GM23338 (cell line): Measurements from ENCODE around the gene PHKB. TPM values are rescaled to one million over a fixed set of nuclear protein-coding genes. Genes with fewer than 3 reads are reported as not detected.

Experiments
- ATAC-seq: fragments of 200-7000 bp; cut with Tn5 transposase; 3 replicates; pipeline ENCODE4 v1.9.1; 2020
- DNase-seq: peaks from one replicate; pipeline ENCODE4 v3.0.0-alpha.2; 2015; ENCODE audit warnings: low spot score
- H2AFZ ChIP-seq: fragments of 200-600 bp; sonication (generic); 2 replicates; pipeline ENCODE4 v1.8.0; 2016; ENCODE audit warnings: antibody characterized with exemption, mild to moderate bottlenecking, moderate library complexity
- H3F3A ChIP-seq: fragments of 200-600 bp; sonication (generic); replicated peaks from 2 replicates; pipeline ENCODE4 v1.8.0; 2017; ENCODE audit warnings: antibody characterized with exemption, mixed run types, low read depth
- H3K27ac ChIP-seq: fragments of 200-600 bp; sonication (generic); 2 replicates; pipeline ENCODE4 v1.6.1; 2016; ENCODE audit warnings: low read depth
- H3K27me3 ChIP-seq: fragments of 200-600 bp; sonication (generic); 2 replicates; pipeline ENCODE4 v1.8.0; 2016; ENCODE audit warnings: mild to moderate bottlenecking, mixed run types, moderate library complexity; ENCODE audit not compliant: insufficient read depth
- H3K36me3 ChIP-seq: fragments of 200-600 bp; sonication (generic); 2 replicates; pipeline ENCODE4 v1.8.0; 2016; ENCODE audit warnings: mild to moderate bottlenecking; ENCODE audit not compliant: insufficient read depth
- H3K4me1 ChIP-seq: fragments of 200-600 bp; sonication (generic); 2 replicates; pipeline ENCODE4 v1.8.0; 2016; ENCODE audit warnings: mild to moderate bottlenecking, moderate library complexity; ENCODE audit not compliant: insufficient read depth
- H3K4me2 ChIP-seq: fragments of 200-600 bp; sonication (generic); 2 replicates; pipeline ENCODE4 v1.7.1; 2017; ENCODE audit warnings: mixed run types
- H3K4me3 ChIP-seq: fragments of 200-600 bp; sonication (generic); 2 replicates; pipeline ENCODE4 v1.6.1; 2016; ENCODE audit warnings: mixed run types
- H3K79me2 ChIP-seq: fragments of 200-600 bp; sonication (generic); replicated peaks from 2 replicates; pipeline ENCODE4 v1.8.0; 2017; ENCODE audit warnings: mild to moderate bottlenecking; ENCODE audit not compliant: insufficient read depth
- H3K9me2 ChIP-seq: fragments of 200-600 bp; sonication (generic); 2 replicates; pipeline ENCODE4 v1.8.0; 2017; ENCODE audit not compliant: insufficient read depth
- H4K20me1 ChIP-seq: fragments of 200-600 bp; sonication (generic); replicated peaks from 2 replicates; pipeline ENCODE4 v1.8.0; 2017; ENCODE audit warnings: mild to moderate bottlenecking; ENCODE audit not compliant: insufficient read depth
- H3K27ac Mint-ChIP-seq: 2 replicates; pipeline ENCODE4 v1.8.0; 2020; ENCODE audit warnings: inconsistent platforms, mild to moderate bottlenecking, moderate library complexity, mixed read lengths
- H3K27me3 Mint-ChIP-seq: 3 replicates; pipeline ENCODE4 v1.8.0; 2022; ENCODE audit warnings: low read depth, mild to moderate bottlenecking, moderate library complexity, mixed read lengths, inconsistent platforms; ENCODE audit not compliant: insufficient read depth, poor library complexity
- H3K36me3 Mint-ChIP-seq: 3 replicates; pipeline ENCODE4 v1.8.0; 2021; ENCODE audit warnings: low read depth, mild to moderate bottlenecking, inconsistent platforms, moderate library complexity, mixed read lengths
- H3K4me1 Mint-ChIP-seq: 3 replicates; pipeline ENCODE4 v1.8.0; 2020; ENCODE audit warnings: mild to moderate bottlenecking, inconsistent platforms, mixed read lengths
- H3K4me3 Mint-ChIP-seq: 3 replicates; pipeline ENCODE4 v1.8.0; 2021; ENCODE audit warnings: moderate library complexity, mild to moderate bottlenecking, inconsistent platforms, mixed read lengths
- H3K9me3 Mint-ChIP-seq: 3 replicates; pipeline ENCODE4 v1.8.0; 2020; ENCODE audit warnings: moderate library complexity, mild to moderate bottlenecking, inconsistent platforms, mixed read lengths
- CREB1 ChIP-seq: fragments of 250-450 bp; sonication (Bioruptor Pico); IDR thresholded peaks from 2 replicates; pipeline ENCODE4 v1.5.0; 2020; ENCODE audit warnings: low read depth, mild to moderate bottlenecking, moderate library complexity
- CTCF ChIP-seq, 2 experiments: fragments of 200-600 bp in 1 of 2; sonication (generic) in 1 of 2; conservative IDR thresholded peaks; 2 replicates each; pipeline versions ENCODE4 v1.5.1 to v1.6.1; 2016 to 2017; ENCODE audit warnings: antibody characterized with exemption in 2 of 2, low read depth in 2 of 2, mild to moderate bottlenecking in 2 of 2, moderate library complexity in 1 of 2
- ETS1 ChIP-seq: IDR thresholded peaks from 2 replicates; pipeline ENCODE4 v1.6.1; 2016; ENCODE audit warnings: antibody characterized with exemption
- EZH2 ChIP-seq: fragments of 200-600 bp; sonication (generic); IDR thresholded peaks from one replicate; pipeline ENCODE4 v1.8.0; 2017; ENCODE audit warnings: antibody characterized with exemption, mild to moderate bottlenecking, low read depth; ENCODE audit not compliant: unreplicated experiment
- EZH2phosphoT487 ChIP-seq: fragments of 200-600 bp; sonication (generic); IDR thresholded peaks from one replicate; pipeline ENCODE4 v1.8.1; 2018; ENCODE audit warnings: antibody characterized with exemption; ENCODE audit not compliant: unreplicated experiment
- JUNB ChIP-seq: IDR thresholded peaks from one replicate; pipeline ENCODE4 v1.6.1; 2016; ENCODE audit warnings: antibody characterized with exemption; ENCODE audit not compliant: unreplicated experiment
- REST ChIP-seq: IDR thresholded peaks from one replicate; pipeline ENCODE4 v1.6.1; 2018; ENCODE audit warnings: antibody characterized with exemption; ENCODE audit not compliant: unreplicated experiment
- STAT1 ChIP-seq: IDR thresholded peaks from one replicate; pipeline ENCODE4 v1.6.1; 2016; ENCODE audit warnings: antibody characterized with exemption; ENCODE audit not compliant: unreplicated experiment
- ZNF114 ChIP-seq: fragments of 250-450 bp; sonication (Bioruptor Pico); IDR thresholded peaks from 2 replicates; pipeline ENCODE4 v1.5.0; 2020; ENCODE audit warnings: mild to moderate bottlenecking, moderate library complexity
- ZNF331 ChIP-seq: fragments of 250-450 bp; sonication (Bioruptor Pico); IDR thresholded peaks from 2 replicates; pipeline ENCODE4 v1.5.0; 2020; ENCODE audit warnings: low read depth, mild to moderate bottlenecking, moderate library complexity
- ZNF462 ChIP-seq: fragments of 250-450 bp; sonication (Bioruptor Pico); IDR thresholded peaks from 2 replicates; pipeline ENCODE4 v1.5.0; 2020; ENCODE audit warnings: mild to moderate bottlenecking, moderate library complexity
- polyA plus RNA-seq: library from polyadenylated mRNA; unstranded; fragments of >200 nt; fragmentation: Nextera tagmentation; extraction: Ambion mirVana; gene quantifications from 2 replicates; pipeline ENCODE4 v1.2.1, GENCODE V29; 2016
- total RNA-seq: library from RNA; depleted of rRNA; stranded (reverse); fragments of >200 nt; shearing (Covaris generic); gene quantifications from 2 replicates; pipeline ENCODE4 v1.2.3, GENCODE V29; 2014

Gene PHKB
- total and polyA plus RNA-seq, 2 experiments from 2014 or later: 20.3 to 57.3 TPM

DNA sequence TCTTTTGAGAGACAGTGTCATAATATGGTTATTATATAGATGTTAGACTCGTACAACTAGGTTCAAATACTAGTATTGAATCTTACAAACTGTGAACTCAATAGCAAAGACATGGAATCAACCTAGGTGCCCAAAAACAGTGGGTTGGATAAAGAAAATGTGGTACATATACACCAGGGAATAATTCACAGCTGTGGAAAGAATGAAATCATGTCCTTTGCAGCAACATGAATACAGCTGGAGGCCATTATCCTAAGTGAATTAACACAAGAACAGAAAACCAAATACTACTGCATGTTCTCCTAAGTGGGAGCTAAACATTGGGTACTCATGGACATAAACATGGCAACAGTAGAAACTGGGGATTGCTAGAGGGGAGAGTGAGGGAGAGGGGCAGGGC is 8.1 kb downstream of the PHKB start (continued):
- TF ChIP-seq STAT1: no peak
- no peak for TF ChIP-seq EZH2
- TF ChIP-seq ZNF331: no peak
- TF ChIP-seq EZH2phosphoT487: no peak

DNA sequence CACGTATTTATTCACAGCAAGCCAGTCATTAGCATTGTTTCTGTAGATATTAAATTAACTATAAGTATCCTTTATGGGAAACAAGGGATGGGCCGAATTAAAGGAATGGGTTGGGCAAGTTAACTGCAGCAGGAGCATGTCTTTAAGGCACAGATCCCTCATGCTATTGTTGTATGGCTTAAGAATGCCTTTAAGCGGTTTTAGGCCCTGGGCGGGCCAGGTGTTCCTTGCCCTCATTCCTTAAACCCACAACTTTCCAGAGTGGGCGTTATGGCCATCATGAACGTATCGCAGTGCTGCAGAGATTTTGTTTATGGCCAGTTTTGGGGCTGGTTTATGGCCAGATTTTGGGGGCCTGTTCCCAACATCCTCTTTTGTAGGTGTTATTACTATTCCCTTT is 9.1 kb downstream of the PHKB start:
- H4K20me1 ChIP-seq: no peaks in the 10 kb centered on the region; the same call in 1 of the 2 replicates
- Mint-ChIP-seq H3K36me3 (no peaks in the 10 kb centered on the region), H3K27me3 (peaks cover 4% of the 10 kb centered on the region), H3K4me3 (no peak overlapping the region), H3K4me1 (peaks cover 8% of the 10 kb centered on the region; the same call in 2 of the 3 replicates), H3K9me3 (no peaks in the 10 kb centered on the region), H3K27ac (no peak overlapping the region)
- H3K36me3 ChIP-seq: no peaks in the 10 kb centered on the region
- no peak overlapping the region for H3K4me3 ChIP-seq
- DNase-seq (no peak), ATAC-seq (no peak)
- no peaks in the 10 kb centered on the region for H3K27me3 ChIP-seq
- H3K9me2 ChIP-seq: no peaks in the 10 kb centered on the region
- H3K79me2 ChIP-seq: peaks cover 33% of the 10 kb centered on the region
- H3K4me1 ChIP-seq: no peaks in the 10 kb centered on the region
- no peak overlapping the region for H3K4me2 ChIP-seq
- no peaks in the 10 kb centered on the region for H3F3A ChIP-seq
- TF ChIP-seq ETS1: no peak
- TF ChIP-seq JUNB: no peak
- TF ChIP-seq REST: no peak
- TF ChIP-seq ZNF331: no peak
- no peak for TF ChIP-seq CTCF (conservative IDR thresholded peaks at IDR 0.05; ENCODE audit: low read depth in 2 of 2)
- TF ChIP-seq ZNF462 (CRISPR knock-in tag): no peak
- no peak for TF ChIP-seq ZNF114 (CRISPR knock-in tag)
- no peak for TF ChIP-seq CREB1
- TF ChIP-seq STAT1: no peak
- H3K27ac ChIP-seq: no peak overlapping the region
- H2AFZ ChIP-seq: no peak overlapping the region
